COR-L47 (cell line): ENCODE measurements around the gene CARD14.
"Not testable (repeated sequence)": the region's sequence is repeated elsewhere in the genome, so short reads cannot be mapped to it uniquely, and the experiment has no call there.

Source experiments
- DNase-seq: peaks from one replicate; lab custom pipeline; 2025; lab: John Stamatoyannopoulos, UW

CARD14 gene

DNA sequence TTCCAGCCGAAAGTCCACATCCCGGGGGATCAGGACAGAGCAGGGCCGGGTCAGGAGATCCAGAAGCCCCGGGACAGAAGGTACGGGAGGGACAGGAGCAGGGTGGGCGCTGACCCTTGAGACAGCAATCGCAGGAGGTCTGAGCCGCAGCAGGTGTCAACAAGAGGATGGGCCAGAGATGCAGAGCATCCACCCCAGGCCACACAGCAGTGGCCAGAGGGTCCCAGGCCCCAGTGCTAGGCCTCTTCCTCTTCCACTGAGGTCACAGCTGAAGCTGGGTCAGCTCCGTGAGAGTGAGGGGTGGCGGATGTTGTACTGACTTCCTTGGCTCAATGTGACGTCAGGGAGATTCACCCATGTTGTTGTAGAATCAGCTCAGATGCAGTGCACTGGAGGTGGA, 82.1 kb downstream of the CARD14 start:
- DNase-seq, result no peak

DNA sequence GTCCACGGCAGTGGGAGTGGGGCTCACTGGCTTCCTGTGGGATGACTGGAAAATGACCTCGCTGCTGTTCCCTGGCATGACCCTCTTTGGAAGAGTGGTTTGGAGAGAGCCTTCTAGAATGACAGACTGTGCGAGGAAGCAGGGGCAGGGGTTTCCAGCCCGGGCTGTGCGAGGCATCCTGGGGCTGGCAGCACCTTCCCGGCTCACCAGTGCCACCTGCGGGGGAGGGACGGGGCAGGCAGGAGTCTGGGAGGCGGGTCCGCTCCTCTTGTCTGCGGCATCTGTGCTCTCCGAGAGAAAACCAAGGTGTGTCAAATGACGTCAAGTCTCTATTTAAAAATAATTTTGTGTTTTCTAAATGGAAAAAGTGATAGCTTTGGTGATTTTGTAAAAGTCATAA, 83.0 kb downstream of the CARD14 start:
- peak; percentile 84 for DNase-seq

DNA sequence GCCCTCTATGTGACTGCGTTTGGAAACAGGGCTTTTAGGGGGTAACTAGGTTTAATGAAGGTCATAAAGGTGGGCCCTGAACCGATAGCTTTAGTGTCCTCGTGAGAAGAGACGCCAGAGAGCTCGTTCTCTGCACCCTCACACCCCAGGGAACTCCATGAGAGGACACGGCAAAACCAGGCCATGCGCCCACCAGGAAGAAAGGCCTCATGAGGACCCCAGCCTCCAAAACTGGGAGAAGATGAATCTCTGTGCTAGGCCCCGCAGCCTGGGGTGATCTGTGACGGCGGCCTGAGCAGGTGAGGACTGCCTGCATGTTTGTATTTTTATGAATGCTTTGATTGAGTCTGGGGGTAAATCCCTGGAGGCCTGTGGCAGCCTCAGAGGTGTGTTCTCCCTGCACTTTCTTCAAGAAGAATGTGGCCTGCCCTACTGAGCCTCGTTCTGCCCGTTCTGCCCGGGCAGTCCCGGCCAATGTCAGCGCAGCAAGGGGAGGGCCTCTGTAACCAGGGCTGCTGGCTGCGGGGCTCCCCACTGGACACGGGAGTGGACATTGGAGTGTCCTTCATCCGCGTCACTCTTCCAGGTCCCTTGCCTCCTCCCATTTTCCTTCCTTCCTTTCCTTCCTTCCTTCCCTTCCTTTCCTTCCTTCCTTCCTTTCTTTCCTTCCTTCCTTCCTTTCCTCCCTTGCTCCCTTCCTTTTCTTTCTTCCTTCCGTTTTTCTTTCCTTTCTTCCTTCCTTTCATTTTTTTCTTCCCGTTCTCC, 84.0 kb downstream of the CARD14 start:
- DNase-seq, result no peak

DNA sequence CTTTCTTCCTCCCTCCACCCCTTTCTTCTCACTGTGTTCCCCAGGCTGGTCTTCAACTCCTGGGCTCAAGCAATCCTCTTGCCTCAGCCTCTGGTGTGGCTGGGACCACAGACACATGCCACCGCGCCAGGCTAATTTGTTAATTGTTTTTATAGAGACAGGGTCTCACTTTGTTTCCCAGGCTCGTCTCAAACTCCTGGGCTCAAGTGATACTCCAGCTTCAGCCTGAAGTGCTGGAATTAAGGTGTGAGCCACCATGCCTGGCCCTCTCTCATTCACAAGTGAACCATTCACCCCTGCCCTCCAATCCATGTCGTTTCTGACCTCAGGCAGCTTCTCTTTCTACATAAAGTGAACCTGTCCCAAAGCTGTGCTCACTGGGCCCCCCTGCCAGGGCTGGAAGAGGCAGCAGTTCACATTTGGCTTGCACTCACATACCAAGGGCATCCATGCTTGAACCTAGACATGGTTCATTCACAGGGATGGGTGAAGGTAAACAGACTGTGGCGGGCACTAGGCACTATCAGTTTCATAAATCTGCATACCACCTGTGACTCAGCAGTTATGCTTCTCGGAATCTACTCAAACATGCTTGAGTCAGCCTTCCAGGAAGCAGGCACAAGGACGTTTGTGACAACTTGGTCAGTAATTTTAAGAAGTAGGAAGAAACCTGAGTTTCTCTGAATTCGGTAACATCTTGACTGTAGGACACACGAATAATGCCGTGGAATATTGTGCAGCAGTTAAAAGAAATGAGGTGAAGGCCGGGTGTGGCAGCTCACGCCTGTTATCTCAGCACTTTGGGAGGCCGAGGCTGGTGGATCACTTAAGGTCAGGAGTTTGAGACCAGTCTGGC, 84.8 kb downstream of the CARD14 start:
- DNase-seq, result no peak

DNA sequence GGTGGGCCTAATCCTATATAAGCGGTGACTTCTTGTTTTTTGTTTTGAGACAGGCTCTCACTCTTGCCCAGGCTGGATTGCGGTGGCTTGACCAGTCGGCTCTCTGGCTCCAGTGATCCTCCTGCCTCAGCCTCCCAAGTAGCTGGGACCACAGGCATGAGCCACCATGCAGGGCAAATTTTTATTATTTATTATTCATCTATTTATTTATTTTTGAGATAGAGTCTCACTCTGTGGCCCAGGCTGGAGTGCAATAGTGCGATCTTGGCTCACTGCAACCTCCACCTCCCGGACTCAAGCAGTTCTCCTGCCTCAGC, 86.2 kb downstream of the CARD14 start:
- DNase-seq, result no peak

DNA sequence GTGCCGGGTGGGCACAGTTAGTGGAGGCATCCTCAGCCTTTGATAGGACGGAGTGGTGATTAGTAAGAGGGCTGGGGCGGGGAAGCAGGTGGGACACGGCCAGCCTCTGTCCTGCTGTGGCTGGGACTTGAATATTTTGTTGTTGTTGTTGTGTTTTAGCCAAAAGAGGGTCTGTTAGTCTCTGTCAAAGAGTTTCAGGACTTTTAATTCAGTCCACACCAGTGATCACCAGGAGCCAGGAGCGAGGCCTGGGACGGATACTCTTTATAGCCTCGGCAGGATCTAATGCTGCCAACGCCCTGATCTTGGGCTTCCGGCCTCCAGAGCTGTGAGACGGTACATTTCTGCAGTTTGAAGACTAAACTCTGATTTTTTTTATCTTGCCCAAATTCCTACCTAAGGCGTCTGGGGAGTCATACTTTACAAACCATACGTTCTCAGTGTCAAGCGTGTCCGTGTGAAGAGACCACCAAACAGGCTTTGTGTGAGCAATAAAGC, 87.9 kb downstream of the CARD14 start:
- no peak for DNase-seq

DNA sequence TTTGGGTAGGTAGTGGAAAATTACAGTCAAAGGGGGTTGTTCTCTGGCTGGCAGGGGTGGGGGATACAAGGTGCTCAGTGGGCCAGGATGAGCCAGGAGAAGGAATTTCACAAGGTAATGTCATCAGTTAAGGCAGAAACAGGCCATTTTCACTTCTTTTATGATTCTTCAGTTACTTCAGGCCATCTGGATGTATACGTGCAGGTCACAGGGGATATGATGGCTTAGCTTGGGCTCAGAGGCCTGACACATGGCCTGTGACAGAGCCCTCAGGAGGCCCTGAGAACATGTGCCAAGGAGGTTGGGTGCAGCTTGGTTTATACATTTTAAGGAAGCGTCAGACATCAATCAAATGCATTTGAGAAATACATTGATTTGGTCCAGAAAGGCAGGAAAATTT, 88.5 kb downstream of the CARD14 start:
- DNase-seq, result not testable (repeated sequence)
